ENCODE data around the gene PRDM16. TPM values are rescaled to one million over a fixed set of nuclear protein-coding genes. Genes with fewer than 3 reads are reported as not detected.

Gene PRDM16
- total and polyA plus RNA-seq, 2 of the 4 experiments (the other 2 are of a cell fraction) = 0.02 TPM; not detected in 1

GRCh38 chr1:3217181-3217641, 148.2 kb downstream of the PRDM16 start:
- no peaks in the 10 kb centered on the region; the same call in 1 of the 2 replicates for H3K27me3 ChIP-seq (ENCODE audit: control insufficient read depth, insufficient read depth, low read length)
- no peak overlapping the region for H3K4ac ChIP-seq (ENCODE audit: low read depth, low read length)
- no peaks in the 10 kb centered on the region for H3K9me1 ChIP-seq (ENCODE audit: insufficient read depth, low read length)
- H4K8ac ChIP-seq (ENCODE audit: low read depth in 2 of 2, low read length in 2 of 2) = no peak overlapping the region
- no peak overlapping the region for H3K56ac ChIP-seq (ENCODE audit: extremely low read depth, insufficient read depth, low read length)
- no peak overlapping the region for H2AK9ac ChIP-seq (replicated peaks; ENCODE audit: low read depth, low read length, poor library complexity)
- no peak overlapping the region for H3K27ac ChIP-seq (ENCODE audit: insufficient read depth, low read length)
- peaks cover 5% of the 10 kb centered on the region for H3K9me3 ChIP-seq (ENCODE audit: control insufficient read depth, insufficient read depth, low read length)
- DNase-seq (no peak), ATAC-seq (ENCODE audit: low read depth) (no peak)
- H2AFZ ChIP-seq (replicated peaks; ENCODE audit: low read length, poor library complexity) = no peak overlapping the region
- no peaks in the 10 kb centered on the region for H3K4me1 ChIP-seq (ENCODE audit: control insufficient read depth, insufficient read depth, low read length)
- no peak overlapping the region for H2BK120ac ChIP-seq (ENCODE audit: low read depth, low read length)
- no peak overlapping the region for H3K18ac ChIP-seq (ENCODE audit: low read depth, low read length)
- ChIA-PET POLR2A (ENCODE audit: unreplicated experiment) (no interaction called here), CTCF (no interaction called here)
- no peak overlapping the region for H3K14ac ChIP-seq (replicated peaks; ENCODE audit: low read depth, low read length)
- no peak overlapping the region for H2BK15ac ChIP-seq (ENCODE audit: low read depth, low read length)
- no peaks in the 10 kb centered on the region for H3K36me3 ChIP-seq (ENCODE audit: control insufficient read depth, insufficient read depth, low read length)
- no peak overlapping the region for H3K4me3 ChIP-seq (ENCODE audit: insufficient read depth, low read depth, low read length)
- BruUV-seq (replicated peaks) = no TSS peak
- no peaks in the 10 kb centered on the region for H4K20me1 ChIP-seq (ENCODE audit: insufficient read depth, low read length)
- H3K23ac ChIP-seq (ENCODE audit: low read depth, low read length) = no peak overlapping the region
- 37% methylated on average over 6 of the region's 15 CpGs; no CpG with 5 or more reads in 1 of the 2 experiments for WGBS, 2 experiments (ENCODE audit: extremely low coverage in 2 of 2, insufficient read length in 1 of 2)
- H4K5ac ChIP-seq (ENCODE audit: low read depth, low read length) = no peak overlapping the region
- intact Hi-C loops (cut with micrococcal nuclease) (no loop called here), dilution Hi-C loops (cut with HindIII; ENCODE audit: low sequenced_read_pairs, unreplicated experiment) (no loop called here), in situ Hi-C loops (cut with MboI; ENCODE audit: low sequenced_read_pairs) (no loop called here)
- no peak overlapping the region for H3K4me2 ChIP-seq (ENCODE audit: low read depth, low read length)
- no peak overlapping the region for H4K91ac ChIP-seq (ENCODE audit: insufficient read depth, low read depth, low read length)
- no peaks in the 10 kb centered on the region for H3K79me1 ChIP-seq (ENCODE audit: low read depth in 1 of 2, low read length in 2 of 2)
- no peak overlapping the region for H3K9ac ChIP-seq (ENCODE audit: low read depth, low read length)
- no peak overlapping the region for H2BK5ac ChIP-seq (ENCODE audit: low read depth, low read length, poor library complexity, severe bottlenecking)
- H2AK5ac ChIP-seq (ENCODE audit: low read depth, low read length) = no peak overlapping the region
- TF ChIP-seq BHLHE40 (IDR thresholded peaks at IDR 0.05; ENCODE audit: low read depth, low read length) (no peak), CHD1 (IDR thresholded peaks at IDR 0.05; ENCODE audit: low read depth, low read length) (no peak), FOS (IDR thresholded peaks at IDR 0.05; ENCODE audit: low read depth, low read length) (no peak), POLR2A (IDR thresholded peaks at IDR 0.05; ENCODE audit: low read depth, low read length) (no peak), MAZ (IDR thresholded peaks at IDR 0.05; ENCODE audit: borderline replicate concordance, low read depth, low read length) (no peak), RFX5 (IDR thresholded peaks at IDR 0.05; ENCODE audit: low read depth, low read length) (no peak), SMC3 (IDR thresholded peaks at IDR 0.05; ENCODE audit: low read depth, low read length) (no peak), NFE2L2 (IDR thresholded peaks at IDR 0.05; ENCODE audit: low read depth, low read length) (no peak), CTCF (conservative IDR thresholded peaks at IDR 0.05; ENCODE audit: low read depth, low read length) (no peak), RCOR1 (IDR thresholded peaks at IDR 0.05; ENCODE audit: insufficient replicate concordance, low read length) (no peak), CEBPB (IDR thresholded peaks at IDR 0.05; ENCODE audit: low read depth, low read length) (no peak), MAFK (IDR thresholded peaks at IDR 0.05; ENCODE audit: low read depth, low read length) (no peak), RAD21 (IDR thresholded peaks at IDR 0.05; ENCODE audit: low read length) (no peak), MXI1 (IDR thresholded peaks at IDR 0.05; ENCODE audit: borderline replicate concordance, low read depth, low read length) (no peak), ELK1 (IDR thresholded peaks at IDR 0.05; ENCODE audit: borderline replicate concordance, low read depth, low read length) (no peak), USF2 (IDR thresholded peaks at IDR 0.05; ENCODE audit: low read depth, low read length) (no peak)
- H2BK20ac ChIP-seq (ENCODE audit: low read depth, low read length) = no peak overlapping the region
